ENCODE data around the gene ANKEF1.

Gene ANKEF1

GRCh38 chr20:9996944-9997343 lies 37.8 kb upstream of the ANKEF1 start:
- Histone ChIP-seq H3K27me3 (ENCODE audit: control insufficient read depth, low read length) (no peaks in the 10 kb centered on the region), H3K4me2 (ENCODE audit: low read length) (no peak overlapping the region), H3K79me2 (ENCODE audit: control insufficient read depth, low read length) (no peaks in the 10 kb centered on the region), H3K4me3 (ENCODE audit: low read length) (no peak overlapping the region), H3K9me2 (replicated peaks; ENCODE audit: control insufficient read depth, low read length) (no peaks in the 10 kb centered on the region), H3F3A (ENCODE audit: control insufficient read depth, insufficient read depth) (no peaks in the 10 kb centered on the region), H3K27ac (ENCODE audit: low read depth, low read length) (no peak overlapping the region), H4K20me1 (ENCODE audit: control insufficient read depth, insufficient read depth, low read depth, low read length) (no peaks in the 10 kb centered on the region), H3K4me1 (ENCODE audit: control insufficient read depth, low read length) (no peaks in the 10 kb centered on the region), H3K9me3 (ENCODE audit: control insufficient read depth, insufficient read depth, low read length) (no peaks in the 10 kb centered on the region), H3K36me3 (ENCODE audit: control insufficient read depth, low read length) (no peaks in the 10 kb centered on the region)
- TF ChIP-seq EZH2phosphoT487 (IDR thresholded peaks at IDR 0.05; ENCODE audit: borderline replicate concordance, low read length) (no peak), CTCF (IDR thresholded peaks at IDR 0.05; ENCODE audit: low read depth, low read length, poor library complexity, severe bottlenecking) (no peak)

GRCh38 chr20:9999645-10000044 lies 35.1 kb upstream of the ANKEF1 start:
- Histone ChIP-seq H4K20me1 (ENCODE audit: control insufficient read depth, insufficient read depth, low read depth, low read length) (no peaks in the 10 kb centered on the region), H3K36me3 (ENCODE audit: control insufficient read depth, low read length) (no peaks in the 10 kb centered on the region), H3K27ac (ENCODE audit: low read depth, low read length) (no peak overlapping the region), H3K9me2 (replicated peaks; ENCODE audit: control insufficient read depth, low read length) (no peaks in the 10 kb centered on the region), H3K79me2 (ENCODE audit: control insufficient read depth, low read length) (no peaks in the 10 kb centered on the region), H3K4me2 (ENCODE audit: low read length) (no peak overlapping the region), H3K9me3 (ENCODE audit: control insufficient read depth, insufficient read depth, low read length) (no peaks in the 10 kb centered on the region), H3K4me1 (ENCODE audit: control insufficient read depth, low read length) (no peaks in the 10 kb centered on the region), H3K27me3 (ENCODE audit: control insufficient read depth, low read length) (no peaks in the 10 kb centered on the region), H3K4me3 (ENCODE audit: low read length) (no peak overlapping the region), H3F3A (ENCODE audit: control insufficient read depth, insufficient read depth) (no peaks in the 10 kb centered on the region)
- TF ChIP-seq EZH2phosphoT487 (IDR thresholded peaks at IDR 0.05; ENCODE audit: borderline replicate concordance, low read length) (no peak), CTCF (IDR thresholded peaks at IDR 0.05; ENCODE audit: low read depth, low read length, poor library complexity, severe bottlenecking) (no peak)

- Histone ChIP-seq H3K79me2 (ENCODE audit: control insufficient read depth, low read length) (no peaks in the 10 kb centered on the region), H3K36me3 (ENCODE audit: control insufficient read depth, low read length) (no peaks in the 10 kb centered on the region), H3K4me1 (ENCODE audit: control insufficient read depth, low read length) (peaks cover 7% of the 10 kb centered on the region), H3F3A (ENCODE audit: control insufficient read depth, insufficient read depth) (no peaks in the 10 kb centered on the region), H3K27ac (ENCODE audit: low read depth, low read length) (no peak overlapping the region), H3K27me3 (ENCODE audit: control insufficient read depth, low read length) (no peaks in the 10 kb centered on the region), H3K9me2 (replicated peaks; ENCODE audit: control insufficient read depth, low read length) (no peaks in the 10 kb centered on the region), H3K9me3 (ENCODE audit: control insufficient read depth, insufficient read depth, low read length) (no peaks in the 10 kb centered on the region), H3K4me2 (ENCODE audit: low read length) (no peak overlapping the region), H4K20me1 (ENCODE audit: control insufficient read depth, insufficient read depth, low read depth, low read length) (no peaks in the 10 kb centered on the region), H3K4me3 (ENCODE audit: low read length) (no peak overlapping the region)
- no peak for TF ChIP-seq CTCF (IDR thresholded peaks at IDR 0.05; ENCODE audit: low read depth, low read length, poor library complexity, severe bottlenecking)
- no peak for TF ChIP-seq EZH2phosphoT487 (IDR thresholded peaks at IDR 0.05; ENCODE audit: borderline replicate concordance, low read length)
These were observed 31.9 kb upstream of the ANKEF1 start for GRCh38 chr20:10002866-10003265.

- Histone ChIP-seq H3K4me3 (ENCODE audit: low read length) (no peak overlapping the region), H3K36me3 (ENCODE audit: control insufficient read depth, low read length) (no peaks in the 10 kb centered on the region), H3K9me3 (ENCODE audit: control insufficient read depth, insufficient read depth, low read length) (no peaks in the 10 kb centered on the region), H3K27me3 (ENCODE audit: control insufficient read depth, low read length) (no peaks in the 10 kb centered on the region), H3K79me2 (ENCODE audit: control insufficient read depth, low read length) (no peaks in the 10 kb centered on the region), H3F3A (ENCODE audit: control insufficient read depth, insufficient read depth) (no peaks in the 10 kb centered on the region), H3K4me2 (ENCODE audit: low read length) (no peak overlapping the region), H3K27ac (ENCODE audit: low read depth, low read length) (no peak overlapping the region), H3K4me1 (ENCODE audit: control insufficient read depth, low read length) (peaks cover 13% of the 10 kb centered on the region), H4K20me1 (ENCODE audit: control insufficient read depth, insufficient read depth, low read depth, low read length) (no peaks in the 10 kb centered on the region), H3K9me2 (replicated peaks; ENCODE audit: control insufficient read depth, low read length) (no peaks in the 10 kb centered on the region)
- TF ChIP-seq EZH2phosphoT487 (IDR thresholded peaks at IDR 0.05; ENCODE audit: borderline replicate concordance, low read length) (no peak), CTCF (IDR thresholded peaks at IDR 0.05; ENCODE audit: low read depth, low read length, poor library complexity, severe bottlenecking) (no peak)
These were observed 29.9 kb upstream of the ANKEF1 start for GRCh38 chr20:10004900-10005299.
